OCI-LY7 (cell line): ENCODE measurements around the gene ZMIZ1. TPM values are rescaled to one million over a fixed set of nuclear protein-coding genes. Genes with fewer than 3 reads are reported as not detected.

ENCODE experiments used
- BruUV-seq: library from RNA; stranded (reverse); fragments of 400-500 nt; replicated peaks from 2 replicates; lab custom pipeline; 2021; lab: Mats Ljungman, UMichigan
- CTCF ChIA-PET: fragments of 300-600 bp; sonication (Branson Sonifier 250); formaldehyde crosslinking; loops from one replicate; lab custom pipeline; 2022; ENCODE audit warnings: antibody characterized with exemption; ENCODE audit not compliant: unreplicated experiment; lab: Charles Lee
- POLR2A ChIA-PET: fragments of 300-600 bp; sonication (Branson Sonifier 250); formaldehyde crosslinking; loops from one replicate; lab custom pipeline; 2022; ENCODE audit warnings: antibody characterized with exemption; lab: Charles Lee
- DNase-seq: peaks from one replicate; pipeline ENCODE4 v3.0.0-alpha.2; 2015; ENCODE audit warnings: low spot score
- H2AFZ ChIP-seq: fragments of 200-600 bp; sonication (generic), shearing (Covaris generic); 2 replicates; pipeline ENCODE4 v1.6.1; 2014; ENCODE audit warnings: mild to moderate bottlenecking, antibody characterized with exemption, low read length, moderate library complexity
- H3K27ac ChIP-seq: fragments of 200-600 bp; sonication (generic); 2 replicates; pipeline ENCODE4 v1.5.1; 2014; ENCODE audit warnings: mixed run types, low read depth, mild to moderate bottlenecking, moderate library complexity, low read length, inconsistent platforms; ENCODE audit not compliant: poor library complexity, severe bottlenecking
- H3K36me3 ChIP-seq: fragments of 200-600 bp; sonication (generic); 2 replicates; pipeline ENCODE4 v1.6.1; 2014; ENCODE audit warnings: mild to moderate bottlenecking, antibody characterized with exemption, low read length, moderate library complexity, mixed read lengths; ENCODE audit not compliant: insufficient read depth
- H3K4me1 ChIP-seq: fragments of 200-600 bp; sonication (generic); 2 replicates; pipeline ENCODE4 v1.5.1; 2014; ENCODE audit warnings: mild to moderate bottlenecking, low read length; ENCODE audit not compliant: insufficient read depth, poor library complexity, severe bottlenecking
- H3K4me2 ChIP-seq: fragments of 200-600 bp; sonication (generic); 2 replicates; pipeline ENCODE4 v1.6.1; 2014; ENCODE audit warnings: mild to moderate bottlenecking, low read length
- H3K4me3 ChIP-seq: fragments of 200-600 bp; sonication (generic); 2 replicates; pipeline ENCODE4 v1.5.1; 2014; ENCODE audit warnings: mild to moderate bottlenecking, low read depth, low read length; ENCODE audit not compliant: poor library complexity, severe bottlenecking
- H3K79me2 ChIP-seq: fragments of 200-600 bp; sonication (generic); 2 replicates; pipeline ENCODE4 v1.6.1; 2016; ENCODE audit warnings: low read depth, mild to moderate bottlenecking, low read length, moderate library complexity, mixed read lengths; ENCODE audit not compliant: insufficient read depth
- H3K9me2 ChIP-seq: fragments of 200-600 bp; sonication (generic); 2 replicates; pipeline ENCODE4 v1.6.1; 2016; ENCODE audit warnings: mild to moderate bottlenecking, low read length, mixed read lengths; ENCODE audit not compliant: insufficient read depth
- H3K9me3 ChIP-seq: fragments of 200-600 bp; sonication (generic); 2 replicates; pipeline ENCODE4 v1.6.1; 2014; ENCODE audit warnings: mild to moderate bottlenecking, mixed run types, low read length, mixed read lengths
- H4K20me1 ChIP-seq: fragments of 200-600 bp; sonication (generic); 2 replicates; pipeline ENCODE4 v1.6.1; 2014; ENCODE audit warnings: mild to moderate bottlenecking, antibody characterized with exemption, low read length, moderate library complexity, mixed read lengths; ENCODE audit not compliant: insufficient read depth
- CTCF ChIP-seq: fragments of 200-600 bp; sonication (generic); conservative IDR thresholded peaks from 2 replicates; pipeline ENCODE4 v1.5.1; 2014; ENCODE audit warnings: mild to moderate bottlenecking, antibody characterized with exemption, low read length, moderate library complexity, mixed read lengths
- EZH2phosphoT487 ChIP-seq: fragments of 200-600 bp; sonication (generic); IDR thresholded peaks from 2 replicates; pipeline ENCODE4 v1.6.1; 2018; ENCODE audit warnings: low read depth, borderline replicate concordance, mild to moderate bottlenecking, mixed run types, antibody characterized with exemption, low read length, moderate library complexity, mixed read lengths
- intact Hi-C: fragments of 100-400 bp; cut with micrococcal nuclease; formaldehyde crosslinking; loops from one replicate; pipeline ENCODE4 v1.10.0; 2022; ENCODE audit not compliant: unreplicated experiment
- total RNA-seq, 2 experiments: library from RNA; depleted of rRNA in 1 of 2; stranded (reverse); fragments of >200 nt in 1 of 2; shearing (Covaris generic) in 1 of 2; gene quantifications; 2 replicates each; pipeline ENCODE4 v1.2.3, GENCODE V29; 2014 to 2022

The ZMIZ1 gene
- total RNA-seq, 2 experiments from 2014 or later = 20.4 to 66.9 TPM

DNA sequence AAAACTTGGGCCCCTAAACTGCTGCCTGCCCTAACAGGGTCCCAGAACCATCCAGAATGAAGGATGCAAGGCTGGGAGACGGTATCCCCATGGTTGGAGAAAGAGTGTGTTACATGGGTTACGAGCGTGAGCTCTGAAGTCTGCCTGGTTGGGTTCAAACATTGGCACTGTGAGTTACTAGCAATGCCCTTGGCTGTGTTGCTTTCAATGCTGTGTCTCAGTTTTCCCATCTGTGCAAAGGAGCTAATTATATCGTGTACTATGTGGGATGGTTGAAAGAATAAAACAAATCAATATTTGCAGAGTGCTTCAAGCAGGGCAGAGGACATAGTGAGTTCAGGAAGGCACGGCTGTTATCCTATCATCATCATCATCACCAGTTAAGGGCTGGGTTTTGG lies 114.7 kb downstream of the ZMIZ1 start:
- Histone ChIP-seq H3K36me3 (no peaks in the 10 kb centered on the region), H3K9me2 (no peaks in the 10 kb centered on the region), H3K27ac (no peak overlapping the region), H3K79me2 (no peaks in the 10 kb centered on the region), H3K4me2 (no peak overlapping the region), H3K9me3 (no peaks in the 10 kb centered on the region), H3K4me3 (no peak overlapping the region), H4K20me1 (no peaks in the 10 kb centered on the region), H2AFZ (no peak overlapping the region), H3K4me1 (peaks cover 7% of the 10 kb centered on the region)
- ChIA-PET POLR2A (interaction anchor here (0.6 to 0.9 kb wide), 2 partner anchors 92 to 1109 kb away, joined by 3 read pairs; no protein-coding TSS in a partner anchor), CTCF (no interaction called here)
- no peak for DNase-seq
- BruUV-seq = no TSS peak
- TF ChIP-seq EZH2phosphoT487 (no peak), CTCF (no peak)
- intact Hi-C loops = no loop called here

DNA sequence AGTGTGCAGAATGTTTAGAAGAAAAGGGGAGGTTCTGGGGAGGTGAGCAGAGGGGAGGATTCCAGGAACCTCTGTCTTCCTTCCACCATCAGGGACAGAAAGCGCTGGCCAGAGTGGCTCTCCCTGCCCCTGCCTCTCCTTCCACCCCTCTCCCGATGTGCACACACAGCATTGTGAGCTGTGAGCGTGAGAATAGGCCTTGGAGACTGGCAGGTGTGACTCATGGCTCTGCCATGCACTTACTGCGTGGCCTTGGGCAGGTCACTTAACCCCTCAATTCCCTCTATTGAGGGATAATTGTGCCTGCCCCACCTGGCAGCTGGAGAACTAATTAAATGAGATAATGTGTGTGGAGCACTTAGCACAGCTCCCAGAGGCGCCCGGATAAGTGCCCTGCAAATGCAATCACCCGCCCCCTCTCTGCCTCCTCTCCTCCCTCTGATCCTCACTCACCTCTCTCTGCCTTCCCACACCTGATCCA lies 115.4 kb downstream of the ZMIZ1 start:
- BruUV-seq = no TSS peak
- H3K36me3 ChIP-seq = no peaks in the 10 kb centered on the region
- ChIA-PET POLR2A (no interaction called here), CTCF (no interaction called here)
- no peaks in the 10 kb centered on the region for H4K20me1 ChIP-seq
- H3K27ac ChIP-seq = no peak overlapping the region
- no peaks in the 10 kb centered on the region for H3K9me3 ChIP-seq
- no peaks in the 10 kb centered on the region for H3K79me2 ChIP-seq
- DNase-seq = no peak
- intact Hi-C loops = no loop called here
- no peak overlapping the region for H3K4me3 ChIP-seq
- no peak overlapping the region for H2AFZ ChIP-seq
- no peaks in the 10 kb centered on the region for H3K9me2 ChIP-seq
- no peak overlapping the region for H3K4me2 ChIP-seq
- H3K4me1 ChIP-seq = peaks cover under 1% of the 10 kb centered on the region
- TF ChIP-seq CTCF = no peak
- TF ChIP-seq EZH2phosphoT487 = no peak

GRCh38 chr10:79184657-79185056 lies 115.9 kb downstream of the ZMIZ1 start:
- H3K4me3 ChIP-seq = no peak overlapping the region
- no peak overlapping the region for H3K27ac ChIP-seq
- intact Hi-C loops = no loop called here
- no peak overlapping the region for H2AFZ ChIP-seq
- H4K20me1 ChIP-seq = no peaks in the 10 kb centered on the region
- no TSS peak for BruUV-seq
- no peak for TF ChIP-seq CTCF
- no peak for TF ChIP-seq EZH2phosphoT487
- no peaks in the 10 kb centered on the region for H3K4me1 ChIP-seq
- ChIA-PET POLR2A (no interaction called here), CTCF (no interaction called here)
- H3K9me2 ChIP-seq = no peaks in the 10 kb centered on the region
- H3K9me3 ChIP-seq = no peaks in the 10 kb centered on the region
- no peaks in the 10 kb centered on the region for H3K79me2 ChIP-seq
- no peaks in the 10 kb centered on the region for H3K36me3 ChIP-seq
- H3K4me2 ChIP-seq = no peak overlapping the region
- DNase-seq = no peak
